ENCODE results near the gene DDX19B. TPM values are rescaled to one million over a fixed set of nuclear protein-coding genes. Genes with fewer than 3 reads are reported as not detected.
"Not testable (repeated sequence)": the region's sequence is repeated elsewhere in the genome, so short reads cannot be mapped to it uniquely, and the experiment has no call there.

Gene DDX19B
- total and polyA plus RNA-seq, 9 donors: 18.9 to 45.6 (median 21.6) TPM

DNA sequence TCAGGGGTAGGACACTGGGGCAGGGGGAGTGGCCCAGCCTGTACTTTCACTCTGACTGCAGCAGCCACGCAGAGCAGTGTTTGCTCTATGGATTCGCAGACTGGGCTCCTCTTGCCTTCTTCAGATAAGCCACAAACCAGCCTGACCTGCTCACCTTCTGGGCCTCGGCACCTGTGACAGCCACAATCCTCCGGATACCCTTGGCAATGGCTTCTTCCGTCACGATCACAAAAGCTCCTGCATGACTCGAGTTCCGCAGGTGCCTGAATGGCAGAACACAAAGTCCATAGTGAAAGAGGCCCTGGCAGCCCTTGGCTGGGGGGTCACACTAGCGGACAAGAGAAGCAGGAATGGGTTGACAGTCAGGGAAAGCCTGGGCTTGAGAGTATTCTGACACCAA is 43.4 kb upstream of the DDX19B start:
- no peaks in the 10 kb centered on the region for H3K36me3 ChIP-seq
- 89 to 91% (median 90%) methylated on average over 9 of the region's 9 CpGs for WGBS, 3 donors
- intact Hi-C loops (cut with DNase I): no loop called here
- no peaks in the 10 kb centered on the region for H3K27me3 ChIP-seq
- H3K4me1 ChIP-seq (ENCODE audit: insufficient read depth): no peaks in the 10 kb centered on the region
- DNase-seq: no peak
- H3K4me3 ChIP-seq: no peak overlapping the region
- no peak overlapping the region for H3K27ac ChIP-seq
- TF ChIP-seq EP300 (IDR thresholded peaks at IDR 0.05): no peak
- TF ChIP-seq, protein P1, sequence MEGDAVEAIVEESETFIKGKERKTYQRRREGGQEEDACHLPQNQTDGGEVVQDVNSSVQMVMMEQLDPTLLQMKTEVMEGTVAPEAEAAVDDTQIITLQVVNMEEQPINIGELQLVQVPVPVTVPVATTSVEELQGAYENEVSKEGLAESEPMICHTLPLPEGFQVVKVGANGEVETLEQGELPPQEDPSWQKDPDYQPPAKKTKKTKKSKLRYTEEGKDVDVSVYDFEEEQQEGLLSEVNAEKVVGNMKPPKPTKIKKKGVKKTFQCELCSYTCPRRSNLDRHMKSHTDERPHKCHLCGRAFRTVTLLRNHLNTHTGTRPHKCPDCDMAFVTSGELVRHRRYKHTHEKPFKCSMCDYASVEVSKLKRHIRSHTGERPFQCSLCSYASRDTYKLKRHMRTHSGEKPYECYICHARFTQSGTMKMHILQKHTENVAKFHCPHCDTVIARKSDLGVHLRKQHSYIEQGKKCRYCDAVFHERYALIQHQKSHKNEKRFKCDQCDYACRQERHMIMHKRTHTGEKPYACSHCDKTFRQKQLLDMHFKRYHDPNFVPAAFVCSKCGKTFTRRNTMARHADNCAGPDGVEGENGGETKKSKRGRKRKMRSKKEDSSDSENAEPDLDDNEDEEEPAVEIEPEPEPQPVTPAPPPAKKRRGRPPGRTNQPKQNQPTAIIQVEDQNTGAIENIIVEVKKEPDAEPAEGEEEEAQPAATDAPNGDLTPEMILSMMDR (IDR thresholded peaks at IDR 0.05): no peak
- TF ChIP-seq POLR2A (IDR thresholded peaks at IDR 0.05): no peak
- no peaks in the 10 kb centered on the region for H3K9me3 ChIP-seq

DNA sequence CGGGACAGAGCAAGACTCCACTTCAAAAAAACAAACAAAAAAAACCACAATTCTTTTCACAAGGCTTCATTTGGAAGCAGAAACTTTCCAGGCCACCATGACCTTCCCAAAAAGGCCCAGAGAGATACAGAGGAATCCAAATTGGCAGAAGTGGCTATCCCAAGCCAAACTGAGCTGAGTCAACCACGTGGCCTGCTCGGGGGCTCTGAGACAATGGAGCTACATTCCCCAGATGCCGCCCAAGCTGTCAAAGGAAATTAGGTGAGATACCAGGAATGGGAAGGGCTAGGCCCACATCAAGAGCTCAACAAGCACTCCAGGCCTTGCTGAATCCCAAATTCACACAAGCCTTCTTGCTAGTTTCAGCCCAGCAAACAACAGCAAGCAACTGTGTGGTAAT is 41.6 kb upstream of the DDX19B start:
- Histone ChIP-seq H3K4me1 (ENCODE audit: insufficient read depth) (no peaks in the 10 kb centered on the region), H3K27ac (no peak overlapping the region), H3K36me3 (no peaks in the 10 kb centered on the region), H3K4me3 (no peak overlapping the region), H3K27me3 (no peaks in the 10 kb centered on the region), H3K9me3 (no peaks in the 10 kb centered on the region)
- 10 to 28% (median 16%) methylated on average over 4 of the region's 4 CpGs for WGBS, 3 donors
- intact Hi-C loops (cut with DNase I): no loop called here
- no peak for DNase-seq
- TF ChIP-seq POLR2A (IDR thresholded peaks at IDR 0.05): no peak

DNA sequence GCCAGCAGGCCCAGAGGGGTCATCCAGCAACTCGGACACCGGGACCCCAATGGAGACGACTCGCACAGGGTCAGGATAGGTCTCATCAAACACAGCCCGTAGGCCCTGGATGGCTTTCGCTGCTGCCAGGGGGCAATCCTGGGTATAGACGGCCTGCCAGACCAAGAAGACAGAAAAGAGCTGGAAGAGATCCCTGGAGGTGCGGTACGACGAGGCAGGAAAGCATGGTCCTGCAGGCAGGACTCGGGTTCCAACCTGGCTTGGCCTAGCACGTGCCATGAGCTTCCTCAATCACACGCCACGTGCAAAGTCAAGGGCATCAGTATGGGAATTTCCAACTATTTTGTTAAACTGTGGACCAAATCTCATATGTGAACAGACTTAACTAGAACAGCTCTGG is 40.9 kb upstream of the DDX19B start:
- TF ChIP-seq POLR2A (IDR thresholded peaks at IDR 0.05) (no peak), EP300 (IDR thresholded peaks at IDR 0.05) (no peak)
- TF ChIP-seq, protein P1 (IDR thresholded peaks at IDR 0.05): no peak
- Histone ChIP-seq H3K36me3 (no peaks in the 10 kb centered on the region), H3K27me3 (no peaks in the 10 kb centered on the region), H3K27ac (no peak overlapping the region), H3K9me3 (no peaks in the 10 kb centered on the region), H3K4me1 (ENCODE audit: insufficient read depth) (no peaks in the 10 kb centered on the region), H3K4me3 (no peak overlapping the region)
- DNase-seq: no peak
- intact Hi-C loops (cut with DNase I): no loop called here
- 88 to 91% (median 90%) methylated on average over 14 of the region's 14 CpGs for WGBS, 3 donors

DNA sequence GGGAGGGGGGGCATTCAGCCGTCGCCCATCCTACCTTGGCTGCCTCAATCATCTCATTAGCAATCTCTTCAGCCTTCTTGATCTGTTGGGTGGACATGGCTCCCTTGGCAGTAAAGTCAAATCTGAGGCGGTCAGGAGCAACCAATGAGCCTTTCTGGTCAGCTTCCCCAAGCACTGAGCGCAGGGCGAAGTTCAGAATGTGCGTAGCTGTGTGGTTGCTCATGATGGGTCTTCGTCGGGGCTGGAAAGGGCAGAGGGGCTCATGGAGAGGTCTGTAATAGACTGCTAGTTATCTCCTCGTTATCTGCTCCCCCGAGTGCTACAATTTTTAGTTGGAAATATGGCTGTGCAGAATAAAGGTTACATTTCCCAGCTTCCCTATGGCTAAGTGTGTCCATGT is 40.0 kb upstream of the DDX19B start:
- Histone ChIP-seq H3K9me3 (no peaks in the 10 kb centered on the region), H3K27me3 (no peaks in the 10 kb centered on the region), H3K36me3 (no peaks in the 10 kb centered on the region), H3K27ac (no peak overlapping the region), H3K4me1 (ENCODE audit: insufficient read depth) (no peaks in the 10 kb centered on the region), H3K4me3 (no peak overlapping the region)
- intact Hi-C loops (cut with DNase I): no loop called here
- no peak for DNase-seq
- TF ChIP-seq EP300 (IDR thresholded peaks at IDR 0.05): no peak
- TF ChIP-seq, protein P1 (IDR thresholded peaks at IDR 0.05): no peak
- no peak for TF ChIP-seq POLR2A (IDR thresholded peaks at IDR 0.05)
- 92 to 95% (median 93%) methylated on average over 10 of the region's 10 CpGs for WGBS, 3 donors

DNA sequence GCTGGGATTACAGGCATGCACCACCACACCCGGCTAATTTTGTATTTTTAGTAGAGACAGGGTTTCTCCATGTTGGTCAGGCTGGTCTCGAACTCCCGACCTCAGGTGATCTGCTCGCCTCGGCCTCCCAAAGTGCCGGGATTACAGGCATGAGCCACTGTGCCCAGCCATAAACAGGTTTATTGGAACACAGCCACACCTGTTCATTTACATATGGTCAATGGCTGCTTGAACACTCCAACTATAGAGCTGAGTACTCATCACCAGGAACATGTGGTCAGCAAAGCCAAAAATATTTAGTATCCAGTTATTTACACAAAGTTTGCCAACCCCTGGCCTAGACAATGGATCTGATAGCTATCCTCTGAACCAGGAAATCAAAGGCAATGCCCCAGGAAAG is 39.1 kb upstream of the DDX19B start:
- H3K27ac ChIP-seq; DNase-seq; H3K4me1 ChIP-seq (ENCODE audit: insufficient read depth); H3K36me3 ChIP-seq; H3K9me3 ChIP-seq; intact Hi-C loops (cut with DNase I); H3K27me3 ChIP-seq; H3K4me3 ChIP-seq: not testable (repeated sequence)
- WGBS, 3 donors: 93 to 97% (median 93%) methylated on average over 5 to 6 of the region's 6 CpGs

DNA sequence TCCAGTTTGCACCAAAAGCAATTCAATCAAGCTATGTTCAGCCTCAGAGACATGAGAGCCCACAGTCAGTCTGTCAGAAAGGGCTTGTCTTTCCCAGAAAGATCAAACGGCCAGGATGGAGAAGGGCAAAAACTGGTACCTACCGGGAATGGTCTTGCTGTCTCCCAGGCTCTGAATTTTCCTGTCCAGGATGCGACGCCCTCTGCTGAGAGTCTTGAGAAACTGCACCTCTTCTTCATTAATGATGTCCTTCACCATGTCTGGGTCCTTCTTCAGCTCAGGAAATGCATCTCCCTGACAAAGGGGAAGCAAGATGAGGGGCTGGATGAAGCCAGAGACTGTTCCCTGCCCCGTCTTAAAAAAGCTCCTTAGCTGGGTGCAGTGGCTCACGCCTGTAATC is 31.5 kb upstream of the DDX19B start:
- Histone ChIP-seq H3K9me3 (no peaks in the 10 kb centered on the region), H3K4me3 (no peak overlapping the region), H3K36me3 (no peaks in the 10 kb centered on the region), H3K27me3 (no peaks in the 10 kb centered on the region), H3K4me1 (ENCODE audit: insufficient read depth) (no peaks in the 10 kb centered on the region), H3K27ac (no peak overlapping the region)
- intact Hi-C loops (cut with DNase I): no loop called here
- DNase-seq: peak in 1 of 5 donors; percentile 36
- WGBS, 3 donors: 47 to 52% (median 52%) methylated on average over 6 of the region's 6 CpGs
- TF ChIP-seq, protein P1 (IDR thresholded peaks at IDR 0.05): peak in 1 of 3 donors; percentile 27
- no peak for TF ChIP-seq EP300 (IDR thresholded peaks at IDR 0.05)
- no peak for TF ChIP-seq POLR2A (IDR thresholded peaks at IDR 0.05)

DNA sequence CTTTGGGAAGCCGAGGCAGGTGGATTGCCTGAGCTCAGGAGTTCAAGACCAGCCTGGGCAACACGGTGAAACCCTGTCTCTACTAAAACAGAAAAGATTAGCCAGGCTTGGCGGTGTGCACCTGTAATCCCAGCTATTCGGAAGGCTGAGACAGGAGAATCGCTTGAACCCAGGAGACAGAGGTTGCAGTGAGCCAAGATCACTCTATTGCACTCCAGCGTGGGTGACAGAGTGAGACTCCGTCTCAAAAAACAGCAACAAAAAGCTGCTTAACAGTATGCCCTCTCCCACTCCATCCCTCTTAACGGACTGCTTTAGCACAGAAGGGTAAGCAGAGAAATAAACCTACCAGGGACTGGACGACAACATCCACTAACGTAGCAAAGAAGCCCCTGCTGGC is 31.1 kb upstream of the DDX19B start:
- H3K4me1 ChIP-seq (ENCODE audit: insufficient read depth); intact Hi-C loops (cut with DNase I); H3K9me3 ChIP-seq; H3K27ac ChIP-seq; DNase-seq; H3K36me3 ChIP-seq; H3K27me3 ChIP-seq; H3K4me3 ChIP-seq: not testable (repeated sequence)
- WGBS, 3 donors: 90 to 91% (median 91%) methylated on average over 10 of the region's 10 CpGs

Measured in ovary (tissue), 9 donors.